CD14-positive monocyte (primary cell): ENCODE results near the gene QSOX2. TPM values are rescaled to one million over a fixed set of nuclear protein-coding genes. Genes with fewer than 3 reads are reported as not detected.

Source experiments
- DNase-seq, 3 donors: peaks; one replicate each; pipeline ENCODE4 v3.0.0-alpha.2; 2011 to 2022
- H2AFZ ChIP-seq: 2 replicates; pipeline ENCODE4 v1.6.0; 2012; ENCODE audit warnings: mild to moderate bottlenecking, low read depth, low read length, inconsistent platforms; ENCODE audit not compliant: insufficient read depth, poor library complexity, severe bottlenecking
- H3K27ac ChIP-seq, 2 donors: 1 replicate in 1 of 2; 2 replicates in 1 of 2; pipeline ENCODE4 v1.5.1; 2012 to 2013; ENCODE audit warnings: low read length in 2 of 2, control low read depth in 1 of 2, inconsistent platforms in 1 of 2, low read depth in 1 of 2, mild to moderate bottlenecking in 1 of 2
- H3K27me3 ChIP-seq, 2 donors: one replicate each; pipeline versions ENCODE4 v1.6.0 to v1.6.1; 2011 to 2013; ENCODE audit warnings: low read length in 2 of 2; ENCODE audit not compliant: control insufficient read depth in 2 of 2, insufficient read depth in 2 of 2
- H3K36me3 ChIP-seq, 2 donors: replicated peaks in 1 of 2; 1 replicate in 1 of 2; 2 replicates in 1 of 2; pipeline versions ENCODE4 v1.5.1 to v1.6.1; 2012 to 2013; ENCODE audit warnings: low read length in 2 of 2, control low read depth in 1 of 2, inconsistent platforms in 1 of 2, mild to moderate bottlenecking in 1 of 2; ENCODE audit not compliant: insufficient read depth in 2 of 2, control insufficient read depth in 1 of 2
- H3K4me1 ChIP-seq, 2 donors: 1 replicate in 1 of 2; 2 replicates in 1 of 2; pipeline versions ENCODE4 v1.5.1 to v1.6.1; 2012 to 2013; ENCODE audit warnings: low read length in 2 of 2, control low read depth in 1 of 2, inconsistent platforms in 1 of 2, mild to moderate bottlenecking in 1 of 2, moderate library complexity in 1 of 2; ENCODE audit not compliant: insufficient read depth in 2 of 2, control insufficient read depth in 1 of 2
- H3K4me2 ChIP-seq: replicated peaks from 2 replicates; pipeline ENCODE3; 2012; ENCODE audit warnings: low read length, moderate library complexity, mild to moderate bottlenecking; ENCODE audit not compliant: poor library complexity, severe bottlenecking; ENCODE audit errors: extremely low read depth
- H3K4me3 ChIP-seq, 3 experiments: fragments of 200-600 bp in 1 of 3; sonication (generic) in 1 of 3; replicated peaks in 1 of 3; 1 replicate in 2 of 3; 2 replicates in 1 of 3; pipeline ENCODE4 v1.5.1; 2011 to 2013; ENCODE audit warnings: low read length in 3 of 3, mild to moderate bottlenecking in 3 of 3, control low read depth in 2 of 3, low read depth in 2 of 3, inconsistent platforms in 1 of 3, moderate library complexity in 1 of 3
- H3K79me2 ChIP-seq: 2 replicates; pipeline ENCODE4 v1.6.0; 2012; ENCODE audit warnings: mild to moderate bottlenecking, control low read depth, inconsistent platforms, low read length, moderate library complexity; ENCODE audit not compliant: insufficient read depth
- H3K9ac ChIP-seq: 2 replicates; pipeline ENCODE4 v1.6.0; 2017; ENCODE audit warnings: low read length, mild to moderate bottlenecking; ENCODE audit not compliant: insufficient read depth, poor library complexity, severe bottlenecking
- H3K9me3 ChIP-seq, 2 donors: replicated peaks in 1 of 2; 1 replicate in 1 of 2; 2 replicates in 1 of 2; pipeline versions ENCODE4 v1.5.1 to v1.6.1; 2012 to 2013; ENCODE audit warnings: low read length in 2 of 2, control low read depth in 1 of 2; ENCODE audit not compliant: control insufficient read depth in 1 of 2, insufficient read depth in 1 of 2
- H4K20me1 ChIP-seq: 2 replicates; pipeline ENCODE4 v1.6.0; 2012; ENCODE audit warnings: mild to moderate bottlenecking, low read length, control low read depth, moderate library complexity; ENCODE audit not compliant: insufficient read depth
- H3K27ac Mint-ChIP-seq, 7 donors: one replicate each; pipeline ENCODE4 v1.8.0; 2020; ENCODE audit warnings: mild to moderate bottlenecking in 7 of 7, mixed read lengths in 7 of 7, moderate library complexity in 6 of 7, inconsistent platforms in 2 of 7
- H3K27me3 Mint-ChIP-seq, 3 donors: one replicate each; pipeline ENCODE4 v1.8.0; 2021 to 2022; ENCODE audit warnings: low read depth in 3 of 3, mild to moderate bottlenecking in 3 of 3, mixed read lengths in 3 of 3, moderate library complexity in 3 of 3, inconsistent platforms in 1 of 3
- H3K36me3 Mint-ChIP-seq, 2 donors: one replicate each; pipeline ENCODE4 v1.8.0; 2020; ENCODE audit warnings: mixed read lengths in 2 of 2, inconsistent platforms in 1 of 2, mild to moderate bottlenecking in 1 of 2
- H3K4me1 Mint-ChIP-seq: one replicate; pipeline ENCODE4 v1.8.0; 2020; ENCODE audit warnings: mild to moderate bottlenecking, mixed read lengths
- H3K4me3 Mint-ChIP-seq, 2 donors: one replicate each; pipeline ENCODE4 v1.8.0; 2020; ENCODE audit warnings: mild to moderate bottlenecking in 2 of 2, mixed read lengths in 2 of 2, moderate library complexity in 1 of 2
- H3K9me3 Mint-ChIP-seq, 7 donors: one replicate each; pipeline ENCODE4 v1.8.0; 2020 to 2022; ENCODE audit warnings: mixed read lengths in 7 of 7, mild to moderate bottlenecking in 6 of 7, moderate library complexity in 6 of 7, inconsistent platforms in 2 of 7
- CTCF ChIP-seq: fragments of 200-600 bp; IDR thresholded peaks from one replicate; pipeline ENCODE4 v1.8.0; 2022; ENCODE audit warnings: antibody characterized with exemption, mild to moderate bottlenecking
- WGBS: methylation state at CpG from one replicate; pipeline ENCODE4 v1.1.5; 2013; ENCODE audit warnings: missing lambda C conversion rate; ENCODE audit not compliant: insufficient coverage; 5-methylcytosine and 5-hydroxymethylcytosine counted together
- intact Hi-C, 2 donors: fragments of 100-400 bp; cut with micrococcal nuclease; formaldehyde crosslinking; loops; one replicate each; pipeline versions ENCODE4 v1.15.0 to v1.15.1; 2023
- polyA plus RNA-seq, 3 donors: library from polyadenylated mRNA; depleted of rRNA in 1 of 3; unstranded in 2 of 3; stranded (reverse) in 1 of 3; fragments of 300-500 nt in 2 of 3; fragments of >200 nt in 1 of 3; fragmentation: Illumina TruSeq in 2 of 3; gene quantifications; 1 replicate in 2 of 3; 2 replicates in 1 of 3; pipeline ENCODE4 v1.2.3, GENCODE V29; 2012 to 2021

QSOX2 gene
- polyA plus RNA-seq, 3 donors, result 0.03 to 8.4 (median 0.17) TPM

- no peaks in the 10 kb centered on the region for H3K9me3 ChIP-seq
- H2AFZ ChIP-seq, result no peak overlapping the region
- no peak overlapping the region for H3K27ac ChIP-seq
- H3K4me1 ChIP-seq, result no peaks in the 10 kb centered on the region
- Mint-ChIP-seq H3K9me3 (no peaks in the 10 kb centered on the region), H3K27me3 (peaks cover 2 to 9% (median 5%) of the 10 kb centered on the region in 3 donors), H3K4me1 (no peaks in the 10 kb centered on the region), H3K36me3 (no peaks in the 10 kb centered on the region), H3K4me3 (no peak overlapping the region), H3K27ac (no peak overlapping the region)
- no peak for TF ChIP-seq CTCF
- H3K9ac ChIP-seq, result no peak overlapping the region
- no peak for DNase-seq
- no peak overlapping the region for H3K4me2 ChIP-seq
- no peaks in the 10 kb centered on the region for H3K36me3 ChIP-seq
- no peaks in the 10 kb centered on the region for H4K20me1 ChIP-seq
- WGBS, result 89% methylated on average over 8 of the region's 10 CpGs
- no peaks in the 10 kb centered on the region for H3K27me3 ChIP-seq
- intact Hi-C loops, result no loop called here
- H3K4me3 ChIP-seq, result no peak overlapping the region
- no peaks in the 10 kb centered on the region for H3K79me2 ChIP-seq
Observed at GRCh38 chr9:136260521-136260920, 14.9 kb upstream of the QSOX2 start.

DNA sequence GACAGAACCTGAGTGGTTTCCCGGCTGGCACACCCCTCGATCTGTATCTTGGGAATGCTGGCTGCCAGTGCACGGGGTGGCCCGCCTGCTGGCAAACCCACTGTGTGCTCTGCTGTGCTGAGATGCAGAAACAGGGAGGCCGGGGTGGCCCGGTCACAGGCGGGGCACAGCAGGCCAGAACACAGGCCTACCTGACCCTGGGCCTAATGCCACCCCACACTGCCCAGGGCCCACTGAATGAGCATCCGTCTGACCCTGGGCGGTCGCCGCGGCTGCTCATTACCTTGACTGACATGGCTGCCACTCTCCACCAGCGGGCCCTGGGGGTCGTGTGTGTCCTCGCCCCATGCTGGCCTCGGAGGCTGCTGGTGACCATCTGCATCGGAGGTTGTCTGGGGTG is 14.2 kb upstream of the QSOX2 start:
- TF ChIP-seq CTCF, result no peak
- Histone ChIP-seq H3K4me3 (no peak overlapping the region), H4K20me1 (no peaks in the 10 kb centered on the region), H3K4me1 (no peaks in the 10 kb centered on the region), H3K27ac (no peak overlapping the region), H3K79me2 (no peaks in the 10 kb centered on the region), H3K9ac (no peak overlapping the region), H3K36me3 (no peaks in the 10 kb centered on the region), H3K27me3 (no peaks in the 10 kb centered on the region), H3K4me2 (no peak overlapping the region), H2AFZ (no peak overlapping the region), H3K9me3 (no peaks in the 10 kb centered on the region)
- peaks cover 2 to 7% (median 5%) of the 10 kb centered on the region in 3 donors for H3K27me3 Mint-ChIP-seq
- H3K4me1 Mint-ChIP-seq, result no peaks in the 10 kb centered on the region
- H3K36me3 Mint-ChIP-seq, result no peaks in the 10 kb centered on the region
- over 99% methylated on average over 12 of the region's 17 CpGs for WGBS
- DNase-seq, result no peak
- no peak overlapping the region for H3K4me3 Mint-ChIP-seq
- no peaks in the 10 kb centered on the region for H3K9me3 Mint-ChIP-seq
- intact Hi-C loops, result no loop called here
- no peak overlapping the region for H3K27ac Mint-ChIP-seq
